Skin epidermis (tissue), 12 donors: ENCODE results near the gene PPM1G.
A peak's percentile ranks its signal among the peaks of the same experiment; 100 is the strongest.

Source experiments
- H3K27ac ChIP-seq, 21 experiments: fragments of 200-600 bp; sonication (generic) in 11 of 21; one replicate each; pipeline ENCODE4 v1.5.0; 2020; ENCODE audit warnings: mild to moderate bottlenecking in 3 of 21, inconsistent platforms in 2 of 21, moderate library complexity in 2 of 21
- H3K4me3 ChIP-seq, 7 experiments: fragments of 200-600 bp; sonication (generic) in 2 of 7; one replicate each; pipeline ENCODE4 v1.5.0; 2020; ENCODE audit warnings: inconsistent platforms in 2 of 7, mild to moderate bottlenecking in 2 of 7, moderate library complexity in 1 of 7

Gene PPM1G

GRCh38 chr2:27420996-27421395 lies 11.6 kb upstream of the PPM1G start:
- Histone ChIP-seq H3K27ac (no peak overlapping the region), H3K4me3 (no peak overlapping the region)

GRCh38 chr2:27416151-27416550 lies 6.8 kb upstream of the PPM1G start:
- Histone ChIP-seq H3K4me3 (no peak overlapping the region), H3K27ac (no peak overlapping the region)

- H3K4me3 ChIP-seq, result no peak overlapping the region
- H3K27ac ChIP-seq, result no peak overlapping the region
Observed at GRCh38 chr2:27412419-27413152, 3.2 kb upstream of the PPM1G start.

- H3K27ac ChIP-seq, result peak overlapping the region; percentile 70 to 96 (median 90)
- H3K4me3 ChIP-seq, result peak overlapping the region; percentile 94 to 99 (median 97)
Observed at GRCh38 chr2:27408601-27409320, 630 bp downstream of the PPM1G start.

GRCh38 chr2:27407798-27408491 lies 1.4 kb downstream of the PPM1G start:
- Histone ChIP-seq H3K27ac (peak overlapping the region in 5 of 21 experiments; percentile 24 to 94 (median 92)), H3K4me3 (peak overlapping the region; percentile 94 to 99 (median 97))

GRCh38 chr2:27400348-27401135 lies 8.8 kb downstream of the PPM1G start:
- H3K27ac ChIP-seq, result no peak overlapping the region
- H3K4me3 ChIP-seq, result no peak overlapping the region

- Histone ChIP-seq H3K27ac (no peak overlapping the region), H3K4me3 (no peak overlapping the region)
Observed at GRCh38 chr2:27398962-27399361, 10.4 kb downstream of the PPM1G start.

- Histone ChIP-seq H3K27ac (no peak overlapping the region), H3K4me3 (no peak overlapping the region)
Observed at GRCh38 chr2:27393225-27393624, 16.2 kb downstream of the PPM1G start.

GRCh38 chr2:27390822-27391679 lies 18.3 kb downstream of the PPM1G start:
- H3K27ac ChIP-seq, result peak overlapping the region in 6 of 21 experiments; percentile 44 to 77 (median 65)
- H3K4me3 ChIP-seq, result no peak overlapping the region

GRCh38 chr2:27381577-27382181 lies 27.7 kb downstream of the PPM1G start:
- peak overlapping the region in 15 of 21 experiments; percentile 79 to 95 (median 90) for H3K27ac ChIP-seq
- H3K4me3 ChIP-seq, result no peak overlapping the region

- Histone ChIP-seq H3K4me3 (peak within 1 kb of the TSS; percentile 44 to 88 (median 65)), H3K27ac (peak within 1 kb of the TSS; percentile 62 to 95 (median 90))
Observed at GRCh38 chr2:27380626-27381545, 28.5 kb downstream of the PPM1G start, which contains the start of gene ZNF513. ZNF513 (minus strand) TSS chr2:27380734; CDS start chr2:27380526, 208 bp downstream.

- Histone ChIP-seq H3K27ac (peak overlapping the region; percentile 62 to 95 (median 90)), H3K4me3 (peak overlapping the region; percentile 44 to 88 (median 65))
Observed at GRCh38 chr2:27379836-27380625, 29.4 kb downstream of the PPM1G start.

- peak overlapping the region; percentile 44 to 88 (median 65) for H3K4me3 ChIP-seq
- peak overlapping the region in 18 of 21 experiments; percentile 66 to 95 (median 90) for H3K27ac ChIP-seq
Observed at GRCh38 chr2:27379383-27379835, 30.0 kb downstream of the PPM1G start.

- H3K4me3 ChIP-seq, result no peak overlapping the region
- H3K27ac ChIP-seq, result peak overlapping the region in 4 of 21 experiments; percentile 2 to 90 (median 16)
Observed at GRCh38 chr2:27378809-27379290, 30.5 kb downstream of the PPM1G start.

GRCh38 chr2:27378096-27378808 lies 31.1 kb downstream of the PPM1G start:
- H3K27ac ChIP-seq, result peak overlapping the region in 2 of 21 experiments; percentile 15 to 16
- no peak overlapping the region for H3K4me3 ChIP-seq
